ENCODE results near the gene USP22. TPM values are rescaled to one million over a fixed set of nuclear protein-coding genes. Genes with fewer than 3 reads are reported as not detected.
A peak's percentile ranks its signal among the peaks of the same experiment; 100 is the strongest.

The USP22 gene
- total RNA-seq, 5 donors from 2014 or later (not counting 1 experiment from before 2014, with no cell fraction given): 128 to 184 (median 136) TPM

DNA sequence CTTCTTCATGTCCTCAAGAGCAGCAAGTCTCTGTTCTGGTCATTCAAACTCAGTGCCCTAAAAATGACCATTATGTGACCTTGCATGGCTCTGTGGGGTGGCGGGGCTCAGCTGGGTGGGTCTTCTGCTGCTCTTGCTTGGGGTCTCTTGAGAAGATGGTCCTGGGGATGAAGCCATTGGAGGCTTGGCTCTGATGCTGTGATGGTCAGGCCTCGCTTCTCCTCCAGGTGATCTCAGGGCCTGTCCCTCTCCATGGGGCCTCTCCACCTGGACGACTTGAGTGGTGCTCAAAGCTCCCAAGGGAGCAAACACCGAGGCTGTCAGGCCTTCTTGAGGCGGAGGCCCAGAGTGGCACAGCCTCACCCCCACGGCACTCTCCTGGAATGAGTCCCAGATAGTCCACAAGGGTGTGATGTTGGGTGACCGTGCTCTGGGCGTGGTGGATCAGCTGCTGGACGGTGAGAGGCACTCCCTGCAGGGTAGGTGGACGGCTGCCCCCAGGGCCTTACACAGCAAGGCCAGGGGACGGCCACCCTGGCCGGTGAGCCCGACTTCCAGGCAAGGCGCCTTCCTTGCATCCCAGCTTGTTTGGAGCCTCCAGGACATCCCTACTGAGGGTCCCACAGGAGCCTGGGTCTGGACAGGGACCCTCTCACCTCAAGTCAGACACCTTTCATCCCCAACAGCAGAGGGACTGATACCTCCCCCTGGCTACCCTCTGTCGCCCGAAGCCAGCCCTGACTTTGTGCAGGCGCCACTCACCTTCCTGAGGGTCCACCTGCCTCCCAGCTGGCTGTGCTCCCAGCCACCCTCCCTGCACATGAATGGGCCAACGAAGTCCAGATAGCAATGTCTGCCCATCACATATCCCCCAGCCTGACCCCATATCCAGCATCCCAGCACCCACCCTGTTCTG, 48.7 kb downstream of the USP22 start:
- H3K27me3 Mint-ChIP-seq: no peaks in the 10 kb centered on the region
- H3K36me3 Mint-ChIP-seq: no peaks in the 10 kb centered on the region
- 87% methylated on average over 18 of the region's 18 CpGs for WGBS (ENCODE audit: insufficient coverage)
- ChIA-PET POLR2A (no interaction called here), CTCF (interaction anchor here (0.8 to 1.1 kb wide), 2 partner anchors 10 to 39 kb away, joined by 3 to 5 read pairs; no protein-coding TSS in a partner anchor)
- Histone ChIP-seq H3K27ac (ENCODE audit: low read length) (no peak overlapping the region), H3K9me3 (no peaks in the 10 kb centered on the region), H3K4me1 (ENCODE audit: control insufficient read depth in 1 of 2, extremely low read depth in 1 of 2, insufficient read depth in 2 of 2, low read length in 2 of 2) (peaks cover 0 to 7% of the 10 kb centered on the region in 2 experiments), H3K27me3 (replicated peaks in 1 of 2; ENCODE audit: control insufficient read depth in 2 of 2, extremely low read depth in 1 of 2, insufficient read depth in 2 of 2, low read length in 1 of 2) (peaks cover 0 to 3% of the 10 kb centered on the region in 2 experiments), H3K36me3 (ENCODE audit: control insufficient read depth in 2 of 2, extremely low read depth in 1 of 2, insufficient read depth in 1 of 2, low read length in 1 of 2) (no peaks in the 10 kb centered on the region), H3K4me3 (ENCODE audit: control insufficient read depth in 1 of 2, extremely low read depth in 1 of 2, low read length in 1 of 2) (no peak overlapping the region)
- DNase-seq: no peak
- H3K4me1 Mint-ChIP-seq: peaks cover 9 to 14% (median 10%) of the 10 kb centered on the region in 3 donors
- no peak overlapping the region for H3K4me3 Mint-ChIP-seq
- no peak for ATAC-seq (replicated peaks in 1 of 4)
- no peaks in the 10 kb centered on the region for H3K9me3 Mint-ChIP-seq
- H3K27ac Mint-ChIP-seq: no peak overlapping the region

DNA sequence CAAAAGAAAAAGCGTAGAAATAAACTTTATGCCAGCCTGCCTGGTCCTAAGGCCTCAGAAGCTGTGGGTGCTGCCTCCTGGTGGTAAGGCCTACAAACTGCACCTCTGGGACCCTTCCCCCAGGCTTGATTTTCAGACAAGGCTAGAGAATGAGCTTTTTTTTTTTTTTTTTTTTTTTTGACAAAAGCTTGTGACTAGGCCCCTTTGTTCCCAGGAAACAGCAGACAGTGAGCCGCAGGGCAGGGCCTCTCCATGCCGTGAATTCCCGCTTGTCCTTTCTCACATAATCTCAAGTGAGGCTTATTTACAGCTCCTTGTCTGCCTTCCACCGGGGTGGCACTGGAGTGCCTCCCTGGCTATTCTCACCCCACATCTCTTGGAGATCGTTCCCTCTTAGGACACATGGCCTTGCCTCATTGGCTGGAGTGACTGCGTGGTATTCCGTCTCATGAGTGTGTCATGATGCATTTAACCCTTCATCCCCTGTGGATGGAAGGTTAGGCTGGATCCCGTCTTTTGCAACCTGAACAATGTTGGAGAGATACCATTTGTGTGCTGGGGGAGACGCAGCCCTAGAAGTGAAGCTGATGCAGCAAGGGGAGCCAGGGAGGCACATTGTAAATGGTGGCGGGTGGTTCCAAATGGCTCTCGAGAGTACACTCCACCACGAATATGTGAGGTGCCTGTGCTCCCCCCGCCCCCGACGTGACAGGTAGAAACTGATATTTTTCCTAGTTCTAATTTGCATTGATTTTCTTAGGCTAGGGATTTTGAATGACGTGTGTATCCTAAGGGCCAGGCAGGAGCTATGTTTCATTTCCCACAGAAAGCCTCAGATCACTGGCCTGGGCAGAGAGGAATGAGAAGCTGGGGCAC, 49.6 kb downstream of the USP22 start:
- peak; percentile 60 to 68 (median 66) for ATAC-seq (replicated peaks in 1 of 4)
- H3K4me1 ChIP-seq (ENCODE audit: control insufficient read depth in 1 of 2, extremely low read depth in 1 of 2, insufficient read depth in 2 of 2, low read length in 2 of 2): peaks cover 0 to 6% of the 10 kb centered on the region in 2 experiments
- Mint-ChIP-seq H3K9me3 (no peaks in the 10 kb centered on the region), H3K36me3 (no peaks in the 10 kb centered on the region), H3K27ac (no peak overlapping the region), H3K4me1 (peaks cover 0 to 6% (median 2%) of the 10 kb centered on the region in 3 donors), H3K27me3 (no peaks in the 10 kb centered on the region), H3K4me3 (no peak overlapping the region)
- CTCF ChIA-PET: interaction anchor here (0.6 to 1.1 kb wide), 5 partner anchors 11 to 464 kb away, joined by 3 to 7 read pairs (median 3); no protein-coding TSS in a partner anchor
- no peaks in the 10 kb centered on the region for H3K9me3 ChIP-seq
- WGBS (ENCODE audit: insufficient coverage): 78% methylated on average over 14 of the region's 17 CpGs
- H3K27ac ChIP-seq (ENCODE audit: low read length): no peak overlapping the region
- DNase-seq: peak; percentile 25 to 79 (median 55)
- POLR2A ChIA-PET: interaction anchor here in 1 of 2 donors (0.7 kb wide), 1 partner anchor 8 kb away, joined by 13 read pairs; no protein-coding TSS in a partner anchor
- H3K4me3 ChIP-seq (ENCODE audit: control insufficient read depth in 1 of 2, extremely low read depth in 1 of 2, low read length in 1 of 2): no peak overlapping the region
- H3K36me3 ChIP-seq (ENCODE audit: control insufficient read depth in 2 of 2, extremely low read depth in 1 of 2, insufficient read depth in 1 of 2, low read length in 1 of 2): no peaks in the 10 kb centered on the region
- H3K27me3 ChIP-seq (replicated peaks in 1 of 2; ENCODE audit: control insufficient read depth in 2 of 2, extremely low read depth in 1 of 2, insufficient read depth in 2 of 2, low read length in 1 of 2): peaks cover 0 to 3% of the 10 kb centered on the region in 2 experiments

DNA sequence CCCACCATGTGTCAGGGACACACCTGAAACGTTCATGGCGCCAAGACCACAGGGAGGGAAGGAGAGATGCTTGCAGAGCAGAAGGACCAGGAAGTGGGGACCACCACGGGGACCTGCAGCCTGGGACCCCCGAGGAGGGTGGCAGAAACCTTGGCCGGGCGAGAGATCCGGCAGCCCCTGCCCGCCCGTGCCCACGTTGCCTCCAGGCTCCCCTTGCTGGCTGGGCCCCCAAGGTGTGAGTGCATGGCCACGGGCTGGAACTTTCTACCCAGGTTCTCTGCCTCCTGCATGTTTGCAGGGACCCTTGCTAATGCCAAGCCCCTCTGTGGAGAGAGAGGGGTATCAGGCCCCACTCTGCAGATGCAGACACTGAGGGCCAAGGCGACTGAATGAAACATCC, 50.4 kb downstream of the USP22 start:
- CTCF ChIA-PET: interaction anchor here in 1 of 2 donors (0.7 kb wide), 1 partner anchor 47 kb away, joined by 3 read pairs; no protein-coding TSS in a partner anchor
- H3K9me3 Mint-ChIP-seq: no peaks in the 10 kb centered on the region

DNA sequence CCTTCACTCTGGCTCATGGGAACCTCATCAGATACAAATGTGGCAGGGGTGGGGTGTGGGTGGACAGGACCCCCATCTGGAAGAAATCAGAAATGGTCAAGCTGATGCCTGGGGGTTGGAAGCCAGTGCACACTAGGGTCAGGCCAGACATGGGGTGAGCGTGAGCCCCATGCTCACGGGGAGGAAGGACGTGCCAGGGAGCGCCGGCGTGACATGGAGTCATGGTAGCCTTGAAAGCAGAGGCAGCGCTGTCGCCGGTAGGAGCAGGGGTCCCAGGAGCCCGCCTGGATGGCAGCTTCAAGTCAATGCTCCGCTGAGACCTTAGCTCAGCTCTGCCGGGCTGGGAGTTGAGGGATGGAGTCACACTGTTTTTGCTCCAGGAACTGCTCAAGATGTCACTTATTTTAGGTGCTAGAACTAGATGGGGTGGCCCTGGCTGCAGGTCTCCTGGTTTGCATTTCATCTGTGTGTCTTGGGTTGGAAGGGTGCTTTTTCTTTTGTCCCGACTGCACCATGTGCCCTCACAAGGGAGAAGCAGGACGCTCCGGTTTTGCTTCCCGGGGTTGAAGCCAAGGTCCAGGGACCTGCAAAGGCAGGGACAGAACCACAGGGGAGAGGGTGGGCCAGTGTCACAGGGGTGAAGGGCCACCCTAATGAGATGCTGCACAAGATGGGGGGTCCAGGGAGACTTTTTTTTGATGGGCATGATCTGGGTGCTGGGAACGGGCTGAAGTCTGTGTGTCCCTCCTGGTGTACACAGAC, 51.4 kb downstream of the USP22 start:
- WGBS (ENCODE audit: insufficient coverage): 79% methylated on average over 16 of the region's 17 CpGs

More for the DNA sequence above, 50.4 kb downstream of the USP22 start:
- no peaks in the 10 kb centered on the region for H3K36me3 ChIP-seq (ENCODE audit: control insufficient read depth in 2 of 2, extremely low read depth in 1 of 2, insufficient read depth in 1 of 2, low read length in 1 of 2)
- Mint-ChIP-seq H3K4me1 (peaks cover 0 to 6% (median 2%) of the 10 kb centered on the region in 3 donors), H3K36me3 (no peaks in the 10 kb centered on the region), H3K27ac (no peak overlapping the region), H3K27me3 (no peaks in the 10 kb centered on the region), H3K4me3 (no peak overlapping the region)
- no peak overlapping the region for H3K27ac ChIP-seq (ENCODE audit: low read length)
- ATAC-seq (replicated peaks in 1 of 4): no peak
- POLR2A ChIA-PET: interaction anchor here in 1 of 2 donors (0.7 kb wide), 1 partner anchor 9 kb away, joined by 13 read pairs; no protein-coding TSS in a partner anchor
- no peak for DNase-seq
- H3K4me3 ChIP-seq (ENCODE audit: control insufficient read depth in 1 of 2, extremely low read depth in 1 of 2, low read length in 1 of 2): no peak overlapping the region
- peaks cover 0 to 3% of the 10 kb centered on the region in 2 experiments for H3K27me3 ChIP-seq (replicated peaks in 1 of 2; ENCODE audit: control insufficient read depth in 2 of 2, extremely low read depth in 1 of 2, insufficient read depth in 2 of 2, low read length in 1 of 2)
- peaks cover 0 to 6% of the 10 kb centered on the region in 2 experiments for H3K4me1 ChIP-seq (ENCODE audit: control insufficient read depth in 1 of 2, extremely low read depth in 1 of 2, insufficient read depth in 2 of 2, low read length in 2 of 2)
- 75% methylated on average over 7 of the region's 12 CpGs for WGBS (ENCODE audit: insufficient coverage)
- no peaks in the 10 kb centered on the region for H3K9me3 ChIP-seq

DNA sequence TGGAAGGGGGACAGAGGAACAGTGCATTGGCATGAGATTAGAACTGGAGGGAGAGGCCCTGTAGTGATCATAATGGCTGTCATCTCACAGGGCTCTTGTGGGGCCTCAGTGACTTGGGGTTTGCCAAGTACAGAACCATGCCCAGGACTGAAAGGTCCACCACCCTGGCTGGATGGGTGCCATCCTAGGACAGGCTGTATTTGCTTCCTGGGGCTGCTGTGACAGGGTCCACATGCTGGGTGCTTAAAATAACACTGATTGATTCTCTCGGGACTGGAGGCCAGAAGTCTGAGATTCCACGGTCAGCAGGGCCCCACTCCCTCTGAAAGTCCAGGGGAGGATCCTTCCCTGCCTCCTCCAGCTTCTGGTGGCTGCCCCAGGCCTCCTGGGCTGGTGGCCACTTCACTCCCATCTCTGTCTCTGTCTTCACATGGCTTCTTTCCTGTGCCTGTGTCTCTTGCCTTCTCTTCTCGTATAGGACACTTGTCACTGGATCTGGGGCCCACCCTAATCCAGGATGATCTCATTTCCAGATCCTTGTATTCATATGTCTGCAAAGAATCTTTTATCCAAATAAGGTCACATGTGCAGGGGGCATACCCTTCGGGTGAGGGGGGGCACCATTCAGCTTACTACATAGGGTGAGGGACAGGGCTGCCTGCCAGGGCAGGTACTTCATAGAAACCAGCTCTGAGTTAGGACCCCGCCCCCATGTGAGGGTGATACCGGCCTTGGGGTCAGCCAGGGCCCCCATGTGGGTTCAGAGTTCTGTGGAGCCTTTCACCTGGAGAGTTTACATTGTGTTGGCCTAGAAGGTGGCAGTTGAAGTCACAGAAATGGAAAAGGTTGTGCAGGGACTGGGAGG, 52.6 kb downstream of the USP22 start:
- Histone ChIP-seq H3K4me3 (ENCODE audit: control insufficient read depth in 1 of 2, extremely low read depth in 1 of 2, low read length in 1 of 2) (no peak overlapping the region), H3K27me3 (replicated peaks in 1 of 2; ENCODE audit: control insufficient read depth in 2 of 2, extremely low read depth in 1 of 2, insufficient read depth in 2 of 2, low read length in 1 of 2) (peaks cover 0 to 3% of the 10 kb centered on the region in 2 experiments), H3K9me3 (no peaks in the 10 kb centered on the region), H3K4me1 (ENCODE audit: control insufficient read depth in 1 of 2, extremely low read depth in 1 of 2, insufficient read depth in 2 of 2, low read length in 2 of 2) (peaks cover 0 to 6% of the 10 kb centered on the region in 2 experiments), H3K36me3 (ENCODE audit: control insufficient read depth in 2 of 2, extremely low read depth in 1 of 2, insufficient read depth in 1 of 2, low read length in 1 of 2) (no peaks in the 10 kb centered on the region), H3K27ac (ENCODE audit: low read length) (no peak overlapping the region)
- ChIA-PET POLR2A (no interaction called here), CTCF (no interaction called here)
- Mint-ChIP-seq H3K4me3 (no peak overlapping the region), H3K9me3 (no peaks in the 10 kb centered on the region), H3K27me3 (no peaks in the 10 kb centered on the region), H3K4me1 (peaks cover 0 to 6% (median 2%) of the 10 kb centered on the region in 3 donors), H3K27ac (no peak overlapping the region), H3K36me3 (no peaks in the 10 kb centered on the region)
- WGBS (ENCODE audit: insufficient coverage): 65% methylated on average over 5 of the region's 6 CpGs
- DNase-seq (no peak), ATAC-seq (replicated peaks in 1 of 4) (no peak)

More for the DNA sequence above, 51.4 kb downstream of the USP22 start:
- Histone ChIP-seq H3K36me3 (ENCODE audit: control insufficient read depth in 2 of 2, extremely low read depth in 1 of 2, insufficient read depth in 1 of 2, low read length in 1 of 2) (no peaks in the 10 kb centered on the region), H3K4me3 (ENCODE audit: control insufficient read depth in 1 of 2, extremely low read depth in 1 of 2, low read length in 1 of 2) (no peak overlapping the region), H3K4me1 (ENCODE audit: control insufficient read depth in 1 of 2, extremely low read depth in 1 of 2, insufficient read depth in 2 of 2, low read length in 2 of 2) (peaks cover 0 to 6% of the 10 kb centered on the region in 2 experiments), H3K9me3 (no peaks in the 10 kb centered on the region), H3K27ac (ENCODE audit: low read length) (no peak overlapping the region), H3K27me3 (replicated peaks in 1 of 2; ENCODE audit: control insufficient read depth in 2 of 2, extremely low read depth in 1 of 2, insufficient read depth in 2 of 2, low read length in 1 of 2) (peaks cover 0 to 3% of the 10 kb centered on the region in 2 experiments)
- DNase-seq (no peak), ATAC-seq (replicated peaks in 1 of 4) (no peak)
- Mint-ChIP-seq H3K9me3 (no peaks in the 10 kb centered on the region), H3K27ac (no peak overlapping the region), H3K27me3 (no peaks in the 10 kb centered on the region), H3K36me3 (no peaks in the 10 kb centered on the region), H3K4me3 (no peak overlapping the region), H3K4me1 (peaks cover 0 to 6% (median 2%) of the 10 kb centered on the region in 3 donors)
- POLR2A ChIA-PET: no interaction called here
- CTCF ChIA-PET: no interaction called here

All from T-cell (primary cell).